Measurements from ENCODE around the gene KIF5A.
"Not testable (repeated sequence)": the region's sequence is repeated elsewhere in the genome, so short reads cannot be mapped to it uniquely, and the experiment has no call there.

Gene KIF5A

DNA sequence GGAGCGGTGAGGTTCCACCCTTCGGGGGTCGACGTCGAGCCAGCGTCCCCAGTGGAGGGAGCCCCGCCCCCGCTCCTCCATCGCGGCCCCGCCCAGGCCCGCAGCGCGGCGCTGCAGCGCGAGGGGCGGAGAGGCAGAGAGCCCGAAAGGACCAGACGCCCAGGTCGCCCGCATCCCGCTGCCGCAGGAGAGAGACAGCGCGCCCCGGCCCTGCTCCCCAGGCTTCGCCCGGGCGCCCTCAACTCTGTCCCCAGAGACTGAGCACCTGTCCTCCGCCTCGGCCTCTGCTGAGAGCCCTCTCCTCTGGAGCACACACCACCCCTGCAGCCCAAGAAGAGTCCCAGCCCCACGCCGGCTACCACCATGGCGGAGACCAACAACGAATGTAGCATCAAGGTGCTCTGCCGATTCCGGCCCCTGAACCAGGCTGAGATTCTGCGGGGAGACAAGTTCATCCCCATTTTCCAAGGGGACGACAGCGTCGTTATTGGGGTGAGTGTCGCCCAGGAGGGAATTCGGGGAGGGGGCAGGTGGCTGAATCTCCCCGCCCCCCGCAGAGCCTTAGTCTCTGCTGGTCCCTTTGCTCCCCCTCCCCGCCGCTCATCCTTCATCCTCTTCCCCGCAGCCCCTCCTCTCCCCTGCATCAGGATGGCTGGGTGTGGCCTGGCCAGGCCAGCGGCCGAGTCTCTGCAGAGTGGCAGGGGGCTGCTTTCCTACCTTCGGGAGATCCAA, at the start of gene KIF5A:
TSS of gene KIF5A (plus strand) at position 136 of the 732 bp plus-strand sequence. CDS start at position 364, 228 bp downstream.
- peak; percentile 55 for DNase-seq

- no peak for DNase-seq
These were observed 49.6 kb upstream of the KIF5A start for GRCh38 chr12:57500213-57500612.

DNA sequence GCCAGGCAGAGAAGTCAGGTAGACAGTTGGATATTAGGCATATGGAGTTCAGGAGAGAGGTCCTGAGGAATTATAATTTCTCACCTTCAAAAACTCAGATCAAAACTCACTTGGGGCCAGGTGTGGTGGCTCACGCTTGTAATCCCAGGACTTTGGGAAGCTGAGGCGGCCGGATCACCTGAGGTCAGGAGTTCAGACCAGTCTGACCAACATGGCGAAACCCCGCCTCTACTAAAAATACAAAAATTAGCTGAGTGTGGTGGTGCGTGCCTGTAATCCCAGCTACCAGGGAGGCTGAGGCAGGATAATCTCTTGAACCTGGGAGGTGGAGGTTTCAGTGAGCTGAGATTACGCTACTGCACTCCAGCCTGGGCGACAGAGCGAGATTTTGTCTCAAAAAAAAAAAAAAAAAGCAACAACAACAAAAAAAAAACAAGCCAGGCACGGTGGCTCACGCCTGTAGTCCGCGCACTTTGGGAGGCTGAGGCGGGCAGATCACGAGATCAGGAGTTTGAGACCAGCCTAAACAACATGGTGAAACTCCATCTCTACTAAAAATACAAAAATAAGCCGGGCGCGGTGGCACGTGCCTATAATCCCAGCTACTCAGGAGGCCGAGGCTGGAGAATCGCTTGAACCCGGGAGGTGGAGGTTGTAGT, 47.4 kb upstream of the KIF5A start:
- not testable (repeated sequence) for DNase-seq

GRCh38 chr12:57506541-57506940, 43.3 kb upstream of the KIF5A start:
- DNase-seq: not testable (repeated sequence)

- DNase-seq: not testable (repeated sequence)
These were observed 42.0 kb upstream of the KIF5A start for GRCh38 chr12:57507796-57508195.

GRCh38 chr12:57511161-57511560, 38.7 kb upstream of the KIF5A start:
- DNase-seq: no peak

GRCh38 chr12:57511588-57512325, 38.1 kb upstream of the KIF5A start:
- DNase-seq: no peak

GRCh38 chr12:57512665-57513064, 37.2 kb upstream of the KIF5A start:
- DNase-seq: no peak

- no peak for DNase-seq
These were observed 36.6 kb upstream of the KIF5A start for GRCh38 chr12:57513266-57513665.

DNA sequence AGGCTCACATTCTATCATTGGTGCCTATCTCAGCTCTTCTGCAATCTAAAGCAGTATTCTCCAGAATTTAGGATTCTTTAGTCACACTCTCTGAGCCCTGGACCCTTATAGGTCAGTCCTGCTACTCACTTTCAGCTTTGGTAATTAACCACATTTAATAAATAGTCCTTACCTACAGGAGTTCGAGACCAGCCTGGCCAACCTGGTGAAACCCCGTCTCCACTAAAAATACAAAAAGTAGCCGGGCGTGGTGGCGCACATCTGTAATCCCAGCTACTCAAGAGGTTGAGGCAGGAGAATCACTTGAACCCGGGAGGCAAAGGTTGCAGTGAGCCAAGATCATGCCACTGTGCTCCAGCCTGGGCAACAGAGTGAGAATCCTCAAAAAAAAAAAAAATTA, 36.2 kb upstream of the KIF5A start:
- not testable (repeated sequence) for DNase-seq

- DNase-seq: not testable (repeated sequence)
These were observed 35.6 kb upstream of the KIF5A start for GRCh38 chr12:57514246-57514645.

- no peak for DNase-seq
These were observed 35.0 kb upstream of the KIF5A start for GRCh38 chr12:57514720-57515407.

GRCh38 chr12:57515408-57515933, 34.4 kb upstream of the KIF5A start:
- DNase-seq: no peak

GRCh38 chr12:57515934-57516541, 33.8 kb upstream of the KIF5A start:
- no peak for DNase-seq

DNA sequence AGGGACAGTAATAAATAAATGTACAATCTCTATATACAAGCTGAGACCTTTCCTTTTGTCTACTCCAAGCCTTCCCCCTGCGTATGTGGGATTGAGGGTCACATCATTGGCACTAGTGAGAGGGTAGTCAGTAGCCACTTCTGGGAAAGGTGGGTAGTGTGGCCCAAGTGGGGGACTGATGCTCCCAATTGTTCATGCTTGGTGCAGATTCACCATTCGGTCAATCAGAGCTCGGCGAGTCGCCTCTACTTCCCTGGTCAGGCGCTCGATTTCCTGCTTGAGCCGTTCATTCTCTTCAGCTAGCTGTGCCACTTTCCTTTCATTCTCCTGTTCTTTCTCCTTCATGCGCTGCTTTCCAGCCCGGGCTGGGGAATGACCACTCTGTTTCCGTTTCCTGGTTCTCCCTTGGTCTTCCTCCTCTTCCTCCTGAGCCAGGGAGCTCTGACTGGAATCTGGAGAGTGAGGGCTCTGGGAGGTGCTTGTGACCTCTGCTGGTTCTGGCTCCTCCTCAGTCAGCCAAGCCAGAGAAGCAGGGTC, 33.2 kb upstream of the KIF5A start:
- DNase-seq: no peak

DNA sequence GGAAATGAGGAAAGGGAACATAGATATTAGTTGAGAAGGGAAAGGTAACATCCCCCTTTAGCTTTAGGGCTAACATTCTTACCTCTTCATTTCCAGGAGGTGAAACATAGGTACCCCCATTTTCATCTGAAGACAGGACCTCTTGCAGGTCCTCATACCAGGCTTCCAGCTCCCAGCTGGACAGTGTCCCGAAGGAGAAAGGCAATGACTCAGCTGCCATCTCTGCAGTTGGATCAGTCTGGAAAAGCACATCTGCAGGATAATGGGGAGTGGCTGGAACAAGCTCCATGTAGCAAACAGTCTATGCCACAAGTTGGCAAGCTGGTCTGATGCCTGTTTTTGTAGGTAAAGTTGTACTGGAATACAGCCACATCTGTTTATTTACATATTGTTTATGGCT, 32.7 kb upstream of the KIF5A start:
- no peak for DNase-seq

- not testable (repeated sequence) for DNase-seq
These were observed 32.1 kb upstream of the KIF5A start for GRCh38 chr12:57517718-57518117.

GRCh38 chr12:57518176-57518919, 31.5 kb upstream of the KIF5A start:
- DNase-seq: no peak

- DNase-seq: peak; percentile 29
These were observed 30.7 kb upstream of the KIF5A start for GRCh38 chr12:57518920-57519795.

- peak; percentile 27 for DNase-seq
These were observed 30.1 kb upstream of the KIF5A start for GRCh38 chr12:57519796-57520052.
